Measurements from ENCODE around the gene METTL25B. TPM values are rescaled to one million over a fixed set of nuclear protein-coding genes. Genes with fewer than 3 reads are reported as not detected.
A peak's percentile ranks its signal among the peaks of the same experiment; 100 is the strongest.

Gene METTL25B
- total and polyA plus RNA-seq, 2 donors (not counting 1 experiment from before 2014, with no cell fraction given), result 78.3 to 81.1 TPM

- Histone ChIP-seq H3K79me2 (ENCODE audit: control insufficient read depth, insufficient read depth, low read length) (no peaks in the 10 kb centered on the region), H3K4me3 (ENCODE audit: control extremely low read depth in 1 of 5, extremely low read depth in 1 of 5, insufficient read depth in 1 of 5, low read depth in 2 of 5, low read length in 4 of 5) (no peak overlapping the region), H4K20me1 (ENCODE audit: control insufficient read depth, insufficient read depth, low read length, poor library complexity, severe bottlenecking) (no peaks in the 10 kb centered on the region), H3K27ac (ENCODE audit: low read length in 2 of 2) (no peak overlapping the region), H3K4me2 (replicated peaks; ENCODE audit: low read depth, low read length, poor library complexity, severe bottlenecking) (peak overlapping the region; percentile 37), H3K9me3 (ENCODE audit: control extremely low read depth in 1 of 3, control insufficient read depth in 2 of 3, insufficient read depth in 1 of 3, low read length in 2 of 3) (peaks cover 0 to 3% (median 0%) of the 10 kb centered on the region in 3 donors), H2AFZ (ENCODE audit: insufficient read depth, low read depth, low read length, poor library complexity, severe bottlenecking) (peak overlapping the region; percentile 45), H3K4me1 (ENCODE audit: control insufficient read depth in 2 of 2, insufficient read depth in 2 of 2, low read length in 2 of 2) (peaks cover 11 to 25% of the 10 kb centered on the region in 2 donors), H3K9ac (ENCODE audit: low read length) (no peak overlapping the region), H3K36me3 (replicated peaks in 1 of 2; ENCODE audit: control extremely low read depth in 1 of 2, control insufficient read depth in 1 of 2, extremely low read depth in 1 of 2, insufficient read depth in 2 of 2, low read length in 1 of 2) (no peaks in the 10 kb centered on the region), H3K27me3 (replicated peaks in 1 of 4; ENCODE audit: control extremely low read depth in 1 of 4, control insufficient read depth in 3 of 4, insufficient read depth in 4 of 4, low read length in 3 of 4) (peaks cover 0 to 68% (median 31%) of the 10 kb centered on the region in 4 experiments)
- peaks cover 19% of the 10 kb centered on the region for H3K4me1 Mint-ChIP-seq
- no peak overlapping the region for H3K27ac Mint-ChIP-seq
- 5% methylated on average over 21 of the region's 23 CpGs for WGBS (ENCODE audit: insufficient coverage)
- ChIA-PET POLR2A (interaction anchor here (0.6 to 1.4 kb wide), 2 partner anchors 18 to 39 kb away, joined by 3 to 7 read pairs; partner anchors contain the start of genes ISG20L2 and METTL25B), CTCF (interaction anchor here (0.6 to 7.0 kb wide), 49 partner anchors 9 to 468 kb away, joined by 3 to 245 read pairs (median 5); partner anchors contain the start of genes CRABP2, HAPLN2, HDGF and ISG20L2)
- peaks cover 48% of the 10 kb centered on the region for H3K27me3 Mint-ChIP-seq
- intact Hi-C loops (cut with micrococcal nuclease), result loop anchor here (1.0 to 5.0 kb wide), 4 partner anchors 17 to 78 kb away; partner anchors contain the start of gene PRCC
- DNase-seq, result peak; percentile 85
- TF ChIP-seq CTCF (IDR thresholded peaks at IDR 0.05), result peak; percentile 95
- TF ChIP-seq EZH2 (IDR thresholded peaks at IDR 0.05; ENCODE audit: borderline replicate concordance, insufficient read depth, low read depth, low read length, poor library complexity, severe bottlenecking), result no peak
- peak; percentile 98 for ATAC-seq (ENCODE audit: low read depth)
- H3K9me3 Mint-ChIP-seq (ENCODE audit: insufficient read depth), result no peaks in the 10 kb centered on the region
- no peak overlapping the region for H3K4me3 Mint-ChIP-seq
Measured at GRCh38 chr1:156689035-156689952, 39.0 kb upstream of the METTL25B start.

All from B cell (primary cell).